NCI-H1105 treated with DMSO at 0.1 percent for 48 hours (cell line): ENCODE results near the gene XK.
"Not testable (repeated sequence)": the region's sequence is repeated elsewhere in the genome, so short reads cannot be mapped to it uniquely, and the experiment has no call there.

Experiments used
- DNase-seq: peaks from one replicate; lab custom pipeline; 2025; lab: John Stamatoyannopoulos, UW

XK gene, protein sequence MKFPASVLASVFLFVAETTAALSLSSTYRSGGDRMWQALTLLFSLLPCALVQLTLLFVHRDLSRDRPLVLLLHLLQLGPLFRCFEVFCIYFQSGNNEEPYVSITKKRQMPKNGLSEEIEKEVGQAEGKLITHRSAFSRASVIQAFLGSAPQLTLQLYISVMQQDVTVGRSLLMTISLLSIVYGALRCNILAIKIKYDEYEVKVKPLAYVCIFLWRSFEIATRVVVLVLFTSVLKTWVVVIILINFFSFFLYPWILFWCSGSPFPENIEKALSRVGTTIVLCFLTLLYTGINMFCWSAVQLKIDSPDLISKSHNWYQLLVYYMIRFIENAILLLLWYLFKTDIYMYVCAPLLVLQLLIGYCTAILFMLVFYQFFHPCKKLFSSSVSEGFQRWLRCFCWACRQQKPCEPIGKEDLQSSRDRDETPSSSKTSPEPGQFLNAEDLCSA

GRCh38 chrX:37685381-37686359 is at the start of gene XK:
Gene XK (plus strand): TSS chrX:37685791. CDS start chrX:37685962, 171 bp downstream.
- DNase-seq: peak; percentile 37

DNA sequence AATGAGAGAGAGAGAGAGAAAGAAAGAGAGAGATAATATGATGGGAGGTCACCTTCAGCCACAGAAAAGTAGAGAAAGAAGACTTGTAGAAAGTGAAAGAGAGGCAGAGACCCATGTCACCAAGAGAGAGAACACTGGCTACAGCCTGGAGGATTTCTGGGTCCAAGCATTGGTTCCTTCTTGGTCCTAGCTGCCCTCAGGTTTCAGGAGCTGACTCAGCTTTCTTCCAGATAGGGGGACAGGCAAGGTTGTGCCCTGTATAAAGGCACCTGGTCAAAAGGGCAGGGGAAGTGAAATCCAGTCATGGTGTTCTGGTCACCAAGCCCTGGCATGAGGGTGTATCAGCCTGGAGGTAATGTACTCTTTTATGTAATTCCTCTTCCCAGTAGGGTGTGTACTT is 47.5 kb upstream of the XK start:
- DNase-seq: no peak

DNA sequence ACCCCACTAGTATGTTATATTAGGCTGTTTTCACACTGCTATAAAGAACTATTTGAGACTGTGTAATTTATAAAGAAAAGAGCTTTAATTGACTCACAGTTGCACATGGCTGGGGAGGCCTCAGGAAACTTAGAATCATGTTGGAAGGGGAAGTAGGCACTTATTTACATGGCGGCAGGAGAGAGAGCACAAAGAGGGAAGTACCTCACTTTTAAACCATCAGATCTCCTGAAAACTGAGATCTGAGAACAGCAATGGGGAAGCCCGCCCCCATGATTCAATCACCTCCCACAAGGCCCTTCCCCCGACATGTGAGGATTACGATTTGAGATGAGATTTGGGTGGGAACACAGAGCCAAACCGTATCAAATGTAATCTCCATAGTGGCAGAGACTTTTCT is 45.4 kb upstream of the XK start:
- DNase-seq: no peak

DNA sequence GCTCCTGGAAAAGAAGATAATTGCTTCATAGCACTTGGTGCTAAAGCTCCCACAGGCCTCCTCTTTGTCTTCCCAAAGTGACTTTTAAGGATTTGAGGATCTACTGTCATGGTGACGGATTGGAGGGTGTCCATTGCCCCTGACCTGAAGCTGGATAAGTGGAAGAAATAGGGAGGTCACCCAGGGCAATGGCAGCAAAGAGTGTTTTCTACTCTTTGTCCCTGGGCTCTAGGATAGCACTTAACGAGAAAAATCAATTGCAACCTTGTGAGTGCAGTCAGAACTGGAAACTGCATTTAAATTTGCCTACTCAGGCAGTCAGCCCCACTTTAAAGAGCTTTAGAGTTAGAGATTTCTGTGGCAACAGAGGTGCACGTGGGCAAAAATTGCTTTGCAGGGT is 43.7 kb upstream of the XK start:
- no peak for DNase-seq

DNA sequence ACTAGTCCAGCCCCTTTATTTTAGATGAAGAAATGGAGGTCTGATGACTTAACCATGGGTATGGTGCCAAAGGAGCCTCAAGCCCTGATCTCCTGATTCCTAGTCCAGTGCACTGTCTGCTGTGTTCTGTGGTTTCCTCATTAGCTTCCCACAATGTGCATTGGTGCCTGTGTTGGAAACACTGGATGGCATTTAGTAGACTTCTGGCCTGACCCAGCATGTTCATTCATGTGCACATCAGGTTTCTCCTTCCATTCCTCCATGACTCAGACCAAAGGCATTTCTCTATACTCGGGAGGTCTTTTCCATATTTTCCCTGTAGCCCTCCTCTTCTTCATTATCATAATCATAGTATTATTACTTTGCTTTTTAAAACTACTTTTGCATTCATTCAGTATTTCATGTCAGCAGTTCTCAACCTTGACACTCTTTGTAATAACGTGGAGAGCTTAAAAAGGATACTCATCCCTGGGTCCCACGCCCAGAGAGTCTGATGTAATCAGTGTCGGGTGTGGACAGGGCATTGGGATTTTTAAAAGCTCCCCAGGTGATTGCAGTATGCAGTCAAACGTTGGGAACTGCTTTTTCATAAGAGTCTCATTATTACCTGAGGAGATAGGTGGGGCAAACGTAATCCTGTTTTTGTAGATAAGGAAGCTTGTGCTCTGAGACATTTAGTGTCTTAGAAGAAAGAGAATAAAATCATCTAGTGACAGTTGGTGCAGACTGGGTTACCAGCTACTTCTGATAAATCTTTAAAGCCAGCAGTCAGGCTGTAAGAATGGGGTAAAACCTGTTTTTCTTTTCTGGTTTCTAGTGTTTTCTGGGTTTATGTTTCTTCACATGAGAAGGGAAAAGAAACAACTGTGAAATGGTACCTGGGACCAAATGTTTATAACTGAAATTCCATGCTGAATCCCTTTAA is 40.9 kb upstream of the XK start:
- no peak for DNase-seq

DNA sequence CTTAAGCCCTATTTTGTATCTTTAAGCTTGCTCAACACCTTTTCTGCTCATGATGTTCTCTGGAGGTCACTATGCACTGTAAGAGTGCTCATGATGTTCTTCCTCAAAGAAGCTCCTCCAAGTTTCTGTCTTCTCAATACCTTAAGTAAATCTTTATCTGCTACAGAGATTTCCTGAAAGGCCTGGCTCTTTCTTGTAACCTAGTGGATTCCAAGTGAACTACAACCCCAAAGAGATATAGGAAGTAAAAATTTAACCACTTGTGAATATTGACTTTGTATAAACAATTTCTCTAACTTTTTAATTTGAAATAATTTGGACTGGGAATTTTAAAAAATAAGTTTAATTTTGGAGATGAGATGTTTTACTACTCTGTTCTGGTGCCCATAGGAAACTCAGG is 39.3 kb upstream of the XK start:
- DNase-seq: no peak

DNA sequence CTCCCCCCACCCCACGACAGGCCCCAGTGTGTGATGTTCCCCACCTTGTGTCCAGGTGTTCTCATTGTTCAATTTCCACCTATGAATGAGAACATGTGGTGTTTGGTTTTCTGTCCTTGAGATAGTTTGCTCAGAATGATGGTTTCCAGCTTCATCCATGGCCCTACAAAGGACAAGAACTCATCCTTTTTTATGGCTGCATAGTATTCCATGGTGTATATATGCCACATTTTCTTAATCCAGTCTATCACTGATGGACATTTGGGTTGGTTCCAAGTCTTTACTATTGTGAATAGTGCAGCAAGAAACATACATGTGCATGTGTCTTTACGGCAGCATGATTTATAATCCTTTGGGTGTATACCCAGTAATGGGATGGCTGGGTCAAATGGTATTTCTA is 34.7 kb upstream of the XK start:
- not testable (repeated sequence) for DNase-seq

GRCh38 chrX:37651921-37652452 is 33.6 kb upstream of the XK start:
- DNase-seq: no peak

DNA sequence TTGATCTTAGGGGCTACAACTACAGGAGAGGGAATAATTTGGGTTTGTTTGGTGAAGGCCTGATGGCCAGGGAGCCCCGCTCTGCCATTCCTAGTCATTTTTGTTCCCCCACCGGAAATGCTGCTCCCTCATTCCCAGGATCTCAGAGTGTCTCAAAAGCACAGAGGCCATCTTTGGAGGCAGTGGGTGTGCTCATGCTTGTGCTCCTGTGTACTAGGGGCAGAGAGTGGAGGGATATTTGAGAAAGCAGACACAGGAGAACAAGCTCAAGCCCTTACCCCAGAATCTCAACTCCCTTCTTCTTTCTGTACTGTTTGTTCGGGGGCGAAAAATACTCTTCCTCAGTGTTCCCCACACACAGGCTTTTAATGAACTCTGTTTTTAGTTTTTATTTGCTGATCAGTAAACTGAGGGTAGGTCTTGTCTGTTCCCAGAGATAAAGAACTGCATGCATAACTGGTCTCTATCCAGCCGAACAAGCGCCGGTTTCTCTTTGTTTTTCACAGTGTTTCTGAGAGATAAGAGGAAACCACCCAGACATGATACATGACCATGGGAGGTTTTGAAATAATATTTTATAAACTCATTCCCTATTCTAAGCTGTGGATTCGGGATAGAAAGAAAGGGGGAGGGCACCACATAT is 32.9 kb upstream of the XK start:
- DNase-seq: no peak

- no peak for DNase-seq
Observed at GRCh38 chrX:37653397-37654085, 32.0 kb upstream of the XK start.

GRCh38 chrX:37658343-37659030 is 27.1 kb upstream of the XK start:
- no peak for DNase-seq

GRCh38 chrX:37659047-37659446 is 26.5 kb upstream of the XK start:
- no peak for DNase-seq

- no peak for DNase-seq
Observed at GRCh38 chrX:37662181-37662580, 23.4 kb upstream of the XK start.

GRCh38 chrX:37666516-37666915 is 19.1 kb upstream of the XK start:
- DNase-seq: no peak

GRCh38 chrX:37667141-37667540 is 18.4 kb upstream of the XK start:
- DNase-seq: no peak

DNA sequence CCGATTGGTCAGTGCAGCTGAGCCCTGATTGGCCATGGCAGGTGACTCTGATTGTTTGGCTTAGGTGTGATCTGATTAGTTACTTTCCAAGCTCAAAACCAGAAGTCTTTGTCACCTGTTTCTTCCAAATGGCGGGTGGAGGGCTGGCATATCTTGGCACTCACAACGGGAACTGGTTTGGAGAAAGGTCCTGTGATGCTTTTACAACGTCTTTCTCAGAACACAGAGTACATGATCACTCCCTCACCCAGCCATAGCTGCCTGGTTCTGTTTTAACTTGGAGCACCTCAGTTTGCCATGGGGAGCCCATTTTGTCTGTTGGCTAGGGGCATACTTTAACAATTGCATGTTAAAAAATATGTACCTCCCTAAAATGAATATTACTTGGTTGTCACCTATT is 13.0 kb upstream of the XK start:
- no peak for DNase-seq

GRCh38 chrX:37676811-37677210 is 8.8 kb upstream of the XK start:
- no peak for DNase-seq

- DNase-seq: no peak
Observed at GRCh38 chrX:37677243-37677642, 8.3 kb upstream of the XK start.

DNA sequence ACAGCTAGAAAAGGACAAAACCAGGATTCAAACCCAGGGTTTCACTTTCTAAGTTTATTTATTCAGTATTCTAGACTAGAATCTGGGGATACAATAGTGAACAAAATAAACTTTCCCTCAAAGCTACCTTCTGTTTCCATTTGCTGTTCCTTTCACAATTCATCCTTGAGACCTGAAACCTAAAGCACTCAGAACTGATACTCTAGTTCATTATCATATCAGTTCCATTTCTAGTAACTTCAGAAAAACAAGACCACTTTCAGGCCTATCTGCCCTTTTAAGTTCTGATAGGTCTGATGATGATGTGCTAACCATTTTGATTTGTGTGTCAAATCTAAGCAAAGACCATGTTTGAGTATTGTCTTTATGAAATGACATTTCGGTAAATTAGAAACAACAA is 7.8 kb upstream of the XK start:
- no peak for DNase-seq

GRCh38 chrX:37678574-37678973 is 7.0 kb upstream of the XK start:
- no peak for DNase-seq
